H1 (cell line): Measurements from ENCODE around the gene LRRC8D. TPM values are rescaled to one million over a fixed set of nuclear protein-coding genes. Genes with fewer than 3 reads are reported as not detected.

Experiments
- CTCF ChIA-PET: fragments of 300-600 bp; sonication (Branson Sonifier 250); formaldehyde crosslinking; loops from one replicate; lab custom pipeline; 2021; ENCODE audit not compliant: partially characterized antibody; lab: Charles Lee
- POLR2A ChIA-PET: fragments of 300-600 bp; sonication (Branson Sonifier 250); formaldehyde crosslinking; loops from one replicate; lab custom pipeline; 2021; ENCODE audit warnings: inconsistent platforms; ENCODE audit not compliant: partially characterized antibody; lab: Charles Lee
- DNase-seq, 2 experiments: peaks; one replicate each; pipeline versions ENCODE4 v3.0.0 to v3.0.0-alpha.2; 2010 to 2022; ENCODE audit warnings: low spot score in 2 of 2, low read depth in 1 of 2, mixed read lengths in 1 of 2
- FAIRE-seq: peaks from 2 replicates; lab custom pipeline; 2011; peaks lifted over from hg19 to GRCh38; lab: Jason Lieb, UNC
- H2AFZ ChIP-seq: 2 replicates; pipeline ENCODE4 v1.8.1; 2012; ENCODE audit warnings: low read length, inconsistent platforms
- H2AK5ac ChIP-seq: 2 replicates; pipeline ENCODE4 v1.6.1; 2013; ENCODE audit warnings: low read depth, low read length
- H2BK120ac ChIP-seq: replicated peaks from 2 replicates; pipeline ENCODE3; 2013; ENCODE audit warnings: low read depth, low read length, inconsistent platforms
- H2BK12ac ChIP-seq: 2 replicates; pipeline ENCODE4 v1.6.1; 2013; ENCODE audit warnings: low read depth, low read length
- H2BK15ac ChIP-seq: 2 replicates; pipeline ENCODE4 v1.6.1; 2013; ENCODE audit warnings: low read length
- H2BK20ac ChIP-seq: 2 replicates; pipeline ENCODE4 v1.6.1; 2013; ENCODE audit warnings: low read length
- H2BK5ac ChIP-seq: 2 replicates; pipeline ENCODE4 v1.6.1; 2013; ENCODE audit warnings: low read depth, low read length
- H3K14ac ChIP-seq: 2 replicates; pipeline ENCODE4 v1.6.1; 2013; ENCODE audit warnings: inconsistent platforms; ENCODE audit not compliant: insufficient read length
- H3K18ac ChIP-seq: 2 replicates; pipeline ENCODE4 v1.6.1; 2013; ENCODE audit warnings: low read length; ENCODE audit errors: extremely low read depth
- H3K23ac ChIP-seq: 2 replicates; pipeline ENCODE4 v1.6.1; 2013; ENCODE audit warnings: inconsistent platforms; ENCODE audit not compliant: insufficient read length
- H3K23me2 ChIP-seq: 2 replicates; pipeline ENCODE4 v1.6.1; 2013; ENCODE audit warnings: low read depth, low read length
- H3K27ac ChIP-seq: 2 replicates; pipeline ENCODE4 v1.6.1; 2011; ENCODE audit warnings: low read depth, low read length, inconsistent platforms
- H3K27me3 ChIP-seq, 4 experiments: replicated peaks in 1 of 4; 1 replicate in 1 of 4; 2 replicates in 3 of 4; pipeline versions ENCODE4 v1.6.1 to v1.8.1; 2011 to 2013; ENCODE audit warnings: low read length in 3 of 4, mild to moderate bottlenecking in 3 of 4, inconsistent platforms in 2 of 4, mixed read lengths in 2 of 4, moderate library complexity in 1 of 4; ENCODE audit not compliant: control insufficient read depth in 3 of 4, insufficient read depth in 3 of 4; ENCODE audit errors: extremely low read depth in 1 of 4
- H3K36me3 ChIP-seq, 4 experiments: 2 replicates each; pipeline versions ENCODE4 v1.6.1 to v1.8.1; 2011 to 2013; ENCODE audit warnings: mild to moderate bottlenecking in 4 of 4, low read length in 3 of 4, moderate library complexity in 2 of 4, control low read depth in 1 of 4, inconsistent platforms in 1 of 4; ENCODE audit not compliant: insufficient read depth in 4 of 4, control insufficient read depth in 2 of 4
- H3K4ac ChIP-seq: replicated peaks from 2 replicates; pipeline ENCODE3; 2013; ENCODE audit warnings: low read length, low read depth, mixed read lengths, inconsistent platforms; ENCODE audit not compliant: insufficient read length
- H3K4me1 ChIP-seq, 4 experiments: replicated peaks in 1 of 4; 1 replicate in 1 of 4; 2 replicates in 3 of 4; pipeline versions ENCODE4 v1.6.1 to v1.8.1; 2011 to 2013; ENCODE audit warnings: low read length in 3 of 4, inconsistent platforms in 2 of 4, mixed read lengths in 1 of 4; ENCODE audit not compliant: insufficient read depth in 4 of 4, control insufficient read depth in 3 of 4
- H3K4me2 ChIP-seq, 2 experiments: 2 replicates each; pipeline versions ENCODE4 v1.6.1 to v1.8.1; 2011 to 2013; ENCODE audit warnings: low read depth in 2 of 2, low read length in 2 of 2, control low read depth in 1 of 2, inconsistent platforms in 1 of 2, mild to moderate bottlenecking in 1 of 2; ENCODE audit not compliant: insufficient read depth in 1 of 2
- H3K4me3 ChIP-seq, 4 experiments: fragments of 200-600, 300-600 bp in 1 of 4; sonication (generic), shearing (Covaris generic), sonication (Bioruptor Twin) in 1 of 4; 2 replicates each; pipeline versions ENCODE4 v1.5.1 to v1.8.1; 2011 to 2016; ENCODE audit warnings: low read length in 4 of 4, low read depth in 3 of 4, control low read depth in 2 of 4, inconsistent platforms in 2 of 4, mild to moderate bottlenecking in 2 of 4, mixed read lengths in 1 of 4, moderate library complexity in 1 of 4; ENCODE audit not compliant: insufficient read depth in 2 of 4; ENCODE audit errors: extremely low read depth in 1 of 4
- H3K56ac ChIP-seq: replicated peaks from 2 replicates; pipeline ENCODE3; 2013; ENCODE audit warnings: low read depth, mild to moderate bottlenecking, mixed read lengths, low read length, inconsistent platforms; ENCODE audit not compliant: insufficient read length
- H3K79me1 ChIP-seq: 2 replicates; pipeline ENCODE4 v1.6.1; 2013; ENCODE audit warnings: low read depth, low read length, control low read depth
- H3K79me2 ChIP-seq, 2 experiments: 2 replicates each; pipeline versions ENCODE4 v1.6.1 to v1.8.1; 2012 to 2013; ENCODE audit warnings: low read length in 2 of 2, mild to moderate bottlenecking in 2 of 2, inconsistent platforms in 1 of 2; ENCODE audit not compliant: insufficient read depth in 2 of 2, control insufficient read depth in 1 of 2
- H3K9ac ChIP-seq, 4 experiments: replicated peaks in 1 of 4; 1 replicate in 1 of 4; 2 replicates in 3 of 4; pipeline versions ENCODE4 v1.6.1 to v1.8.1; 2011 to 2013; ENCODE audit warnings: low read depth in 3 of 4, low read length in 3 of 4, control low read depth in 2 of 4, mild to moderate bottlenecking in 2 of 4, moderate library complexity in 2 of 4, inconsistent platforms in 1 of 4; ENCODE audit errors: extremely low read depth in 1 of 4
- H3K9me3 ChIP-seq, 2 experiments: 2 replicates each; pipeline versions ENCODE4 v1.6.1 to v1.8.1; 2012 to 2013; ENCODE audit warnings: mild to moderate bottlenecking in 2 of 2, moderate library complexity in 2 of 2, control low read depth in 1 of 2, inconsistent platforms in 1 of 2, low read depth in 1 of 2, low read length in 1 of 2, mixed read lengths in 1 of 2; ENCODE audit not compliant: insufficient read depth in 2 of 2
- H4K20me1 ChIP-seq, 2 experiments: replicated peaks in 1 of 2; 2 replicates each; pipeline versions ENCODE3 to v1.8.1; 2011 to 2013; ENCODE audit warnings: inconsistent platforms in 2 of 2, low read length in 2 of 2, mild to moderate bottlenecking in 1 of 2; ENCODE audit not compliant: insufficient read depth in 2 of 2, control insufficient read depth in 1 of 2
- H4K5ac ChIP-seq: 2 replicates; pipeline ENCODE4 v1.6.1; 2013; ENCODE audit warnings: low read length, low read depth, mixed read lengths, inconsistent platforms; ENCODE audit not compliant: insufficient read length
- H4K8ac ChIP-seq: 2 replicates; pipeline ENCODE4 v1.8.0; 2013; ENCODE audit warnings: mild to moderate bottlenecking, moderate library complexity, low read length, inconsistent platforms; ENCODE audit not compliant: insufficient read depth; ENCODE audit errors: extremely low read depth
- H4K91ac ChIP-seq: replicated peaks from 2 replicates; pipeline ENCODE3; 2013; ENCODE audit warnings: low read length, mixed read lengths, inconsistent platforms; ENCODE audit not compliant: insufficient read length
- EGR1 ChIP-seq: IDR thresholded peaks from 2 replicates; pipeline ENCODE4 v1.6.1; 2011; ENCODE audit warnings: low read depth, low read length, borderline replicate concordance
- HDAC6 ChIP-seq: IDR thresholded peaks from one replicate; pipeline ENCODE4 v1.7.1; 2012; ENCODE audit warnings: low read depth, mild to moderate bottlenecking, inconsistent platforms, low read length, moderate library complexity
- SP2 ChIP-seq: IDR thresholded peaks from 2 replicates; pipeline ENCODE4 v1.6.1; 2012; ENCODE audit warnings: mild to moderate bottlenecking, low read length, inconsistent platforms
- YY1 ChIP-seq: IDR thresholded peaks from 2 replicates; pipeline ENCODE4 v1.6.1; 2011; ENCODE audit warnings: low read depth, mild to moderate bottlenecking, low read length
- ZNF274 ChIP-seq: IDR thresholded peaks from 2 replicates; pipeline ENCODE4 v1.7.0; 2012; ENCODE audit warnings: low read length, borderline replicate concordance; ENCODE audit errors: extremely low read depth
- WGBS, 2 experiments: shearing (Covaris generic) in 1 of 2; methylation state at CpG; one replicate each; pipeline versions ENCODE4 v1.1.6 to v1.1.7; 2013 to 2015; ENCODE audit warnings: low lambda C conversion rate in 2 of 2, mixed read lengths in 2 of 2, inconsistent platforms in 1 of 2, low coverage in 1 of 2, missing lambda C conversion rate in 1 of 2; ENCODE audit not compliant: insufficient replicate concordance in 2 of 2, insufficient coverage in 1 of 2, insufficient read length in 1 of 2; ENCODE audit errors: extremely low coverage in 1 of 2, missing lambda C conversion rate in 1 of 2; 5-methylcytosine and 5-hydroxymethylcytosine counted together
- polyA plus RNA-seq, 7 experiments: library from polyadenylated mRNA; depleted of rRNA in 3 of 7; stranded (reverse) in 5 of 7; unstranded in 2 of 7; fragments of >200 nt in 5 of 7; fragments of 200-250 nt in 2 of 7; gene quantifications; 1 replicate in 5 of 7; 2 replicates in 1 of 7; 4 replicates in 1 of 7; pipeline versions ENCODE4 v1.2.1 to v1.2.3, GENCODE V29; 2011 to 2013; ENCODE audit warnings: missing spikeins in 2 of 7, mixed read lengths in 2 of 7
- total RNA-seq: library from RNA; stranded (reverse); fragmentation: NEBNext Ultra II Directional; extraction: Animal tissue kit (Norgen Biotek cat#: 25700); gene quantifications from 2 replicates; pipeline ENCODE4 v1.2.1, GENCODE V29; 2021
- TF ChIP-seq, protein P1 (sequence below): IDR thresholded peaks from 2 replicates; pipeline ENCODE4 v1.6.1; 2011; ENCODE audit warnings: low read length, improper control_type of control experiment

LRRC8D gene
- total and polyA plus RNA-seq, 2 of the 8 experiments (the other 6 are each of a cell fraction or from before 2014, with no cell fraction given), result 42.0 to 58.5 TPM

DNA sequence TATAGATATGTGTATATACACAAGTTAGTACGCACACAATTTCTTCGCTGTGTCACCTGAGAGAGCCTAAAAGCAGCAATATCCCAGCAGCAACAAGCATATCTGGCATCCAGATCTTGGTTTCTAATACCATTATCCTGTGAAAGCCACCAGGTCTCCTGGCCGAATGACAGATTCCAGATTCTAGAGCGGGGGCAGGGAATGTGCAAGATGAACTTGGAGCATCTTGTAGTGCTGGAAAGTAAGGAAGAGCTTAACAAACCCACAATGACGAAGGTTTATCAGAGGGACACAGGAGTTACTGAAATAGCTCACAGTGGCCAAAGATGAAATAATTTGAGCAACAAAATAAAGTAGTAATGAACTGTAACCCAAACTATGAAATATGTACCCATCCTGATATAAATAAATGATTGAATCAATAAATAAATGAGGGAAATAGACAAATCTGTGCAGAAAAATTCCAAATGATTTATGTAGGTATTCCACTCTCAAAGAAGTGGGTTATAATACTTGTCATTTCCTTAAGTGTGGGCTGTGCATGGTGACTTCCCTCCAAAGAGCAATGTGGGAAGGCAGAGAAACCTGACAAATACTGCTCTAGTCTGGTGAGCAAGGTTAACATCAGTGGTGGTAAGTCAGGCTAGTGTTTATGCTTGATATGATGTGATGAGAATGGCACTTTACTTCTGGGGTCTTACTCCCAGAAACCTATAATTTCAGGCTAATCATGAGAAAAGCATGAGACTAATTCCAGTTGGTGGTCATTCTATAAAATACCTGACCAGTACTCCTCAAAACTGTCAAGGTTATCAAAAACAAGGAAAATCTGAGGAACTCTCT is 67.9 kb downstream of the LRRC8D start:
- H3K4me3 ChIP-seq, result no peak overlapping the region
- no peak overlapping the region for H3K27ac ChIP-seq
- no peak overlapping the region for H2AK5ac ChIP-seq
- H3K4me2 ChIP-seq, result no peak overlapping the region
- no peaks in the 10 kb centered on the region; a peak in 1 of 7 replicates for H3K4me1 ChIP-seq
- POLR2A ChIA-PET, result no interaction called here
- H3K56ac ChIP-seq, result no peak overlapping the region
- CTCF ChIA-PET, result interaction anchor here (1.2 kb wide), 1 partner anchor 36 kb away, joined by 7 read pairs; no protein-coding TSS in a partner anchor
- H2BK20ac ChIP-seq, result no peak overlapping the region
- H4K20me1 ChIP-seq, result peaks cover 0 to 3% of the 10 kb centered on the region in 2 experiments
- H3K23me2 ChIP-seq, result no peaks in the 10 kb centered on the region
- H4K91ac ChIP-seq, result no peak overlapping the region
- WGBS, 2 experiments, result 96% methylated on average over 5 of the region's 5 CpGs; no CpG with 5 or more reads in 1 of the 2 experiments
- no peak overlapping the region for H2BK12ac ChIP-seq
- H3K23ac ChIP-seq, result no peak overlapping the region
- no peak overlapping the region for H2AFZ ChIP-seq
- H3K79me1 ChIP-seq, result no peaks in the 10 kb centered on the region
- no peak overlapping the region for H3K9ac ChIP-seq
- no peak overlapping the region for H2BK120ac ChIP-seq
- H3K4ac ChIP-seq, result no peak overlapping the region
- no peak overlapping the region for H4K5ac ChIP-seq
- no peak overlapping the region for H3K14ac ChIP-seq
- TF ChIP-seq SP2 (no peak), EGR1 (no peak), HDAC6 (no peak), YY1 (no peak), ZNF274 (no peak)
- TF ChIP-seq, protein P1, sequence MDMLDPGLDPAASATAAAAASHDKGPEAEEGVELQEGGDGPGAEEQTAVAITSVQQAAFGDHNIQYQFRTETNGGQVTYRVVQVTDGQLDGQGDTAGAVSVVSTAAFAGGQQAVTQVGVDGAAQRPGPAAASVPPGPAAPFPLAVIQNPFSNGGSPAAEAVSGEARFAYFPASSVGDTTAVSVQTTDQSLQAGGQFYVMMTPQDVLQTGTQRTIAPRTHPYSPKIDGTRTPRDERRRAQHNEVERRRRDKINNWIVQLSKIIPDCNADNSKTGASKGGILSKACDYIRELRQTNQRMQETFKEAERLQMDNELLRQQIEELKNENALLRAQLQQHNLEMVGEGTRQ, result no peak
- TF ChIP-seq, all 59 proteins: peak for 0
- H4K8ac ChIP-seq, result no peak overlapping the region
- peaks cover 0 to 44% of the 10 kb centered on the region in 2 experiments; a peak in 3 of 4 replicates for H3K79me2 ChIP-seq
- no peak overlapping the region for H2BK5ac ChIP-seq
- no peak overlapping the region for H2BK15ac ChIP-seq
- no peaks in the 10 kb centered on the region for H3K36me3 ChIP-seq
- H3K18ac ChIP-seq, result no peak overlapping the region
- no peaks in the 10 kb centered on the region for H3K27me3 ChIP-seq
- no peaks in the 10 kb centered on the region for H3K9me3 ChIP-seq
- no peak for DNase-seq
- FAIRE-seq, result no peak
